DLD1 (cell line): ENCODE measurements around the gene NR2F1.

Experiments used
- in situ Hi-C: cut with HindIII; loops from 2 replicates; pipeline ENCODE4 v1.10.0; 2017; ENCODE audit warnings: low sequenced_read_pairs

The NR2F1 gene

DNA sequence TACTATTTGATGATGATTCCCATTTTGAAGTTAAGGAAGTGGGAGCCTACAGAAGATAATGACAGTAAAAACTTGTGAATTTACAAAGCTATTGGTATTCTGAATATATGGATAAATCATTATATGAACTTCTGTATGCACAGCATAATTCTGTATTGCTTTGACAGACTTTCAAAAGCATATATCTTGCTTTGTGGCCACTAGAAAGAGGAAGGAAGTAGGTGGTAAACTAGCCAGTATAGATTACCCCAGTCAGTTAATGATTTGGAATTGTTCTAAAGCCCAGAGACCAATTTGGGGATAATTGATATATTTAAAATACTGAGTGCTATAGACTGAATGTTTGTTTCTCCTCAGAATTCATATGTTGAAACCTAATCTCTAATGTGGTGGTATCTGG, 53.0 kb downstream of the NR2F1 start:
- in situ Hi-C loops, result no loop called here

DNA sequence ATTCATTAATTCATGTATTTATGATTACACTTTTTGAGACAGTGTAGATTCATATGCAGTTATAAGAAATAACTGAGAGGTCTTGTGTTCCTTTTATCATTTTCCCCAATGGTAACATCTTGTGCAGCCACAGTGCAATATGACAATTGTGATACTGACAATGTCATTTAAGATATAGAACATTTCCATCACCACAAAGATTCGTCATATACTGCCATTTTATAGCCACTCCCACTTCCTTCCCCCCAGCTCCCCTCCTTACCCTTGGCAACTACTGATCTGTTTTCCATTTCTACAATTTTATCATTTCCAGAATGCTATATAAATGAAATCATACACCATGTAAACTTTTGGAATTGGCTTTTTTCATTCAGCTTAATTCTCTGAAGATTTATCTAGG, 53.8 kb downstream of the NR2F1 start:
- in situ Hi-C loops, result no loop called here

DNA sequence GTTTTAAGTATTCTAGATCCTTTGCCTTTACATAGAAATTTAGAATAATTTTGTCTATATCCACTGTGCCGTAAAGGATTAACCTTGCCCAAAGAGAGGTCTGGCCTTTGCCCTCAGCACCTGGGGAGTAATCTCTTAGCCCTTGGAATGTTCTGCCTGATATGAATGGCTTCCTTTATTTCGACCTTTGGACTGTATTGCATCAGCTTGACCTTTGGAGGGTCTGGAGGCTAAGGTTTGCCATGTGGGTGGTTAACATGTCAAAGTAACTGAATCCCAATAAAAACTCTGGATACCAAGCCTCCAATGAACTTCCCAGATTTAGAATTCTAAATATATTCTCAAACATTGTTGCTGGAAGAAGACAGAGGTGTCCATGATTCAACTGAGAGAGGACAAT, 54.7 kb downstream of the NR2F1 start:
- in situ Hi-C loops, result no loop called here

DNA sequence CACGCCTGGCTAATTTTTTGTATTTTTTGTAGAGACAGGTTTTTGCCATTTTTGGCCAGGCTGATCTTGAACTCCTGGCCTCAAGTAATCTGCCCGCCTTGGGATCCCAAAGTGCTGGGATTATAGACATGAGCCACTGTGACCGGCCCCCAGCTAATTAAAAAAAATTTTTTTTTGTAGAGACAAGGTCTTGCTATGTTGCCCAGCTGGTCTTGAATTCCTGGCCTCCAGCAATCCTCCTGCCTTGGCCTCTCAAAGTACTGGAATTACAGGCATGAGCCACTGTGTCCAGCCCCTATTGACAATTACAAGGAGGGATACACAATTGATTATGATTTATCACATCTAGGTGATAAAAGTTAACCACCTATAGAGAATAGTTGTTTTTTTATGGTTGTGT, 59.5 kb downstream of the NR2F1 start:
- in situ Hi-C loops, result no loop called here
